Measurements from ENCODE around the gene PLCB2.

Gene PLCB2

GRCh38 chr15:40312370-40313158 is 4.8 kb upstream of the PLCB2 start:
- Histone ChIP-seq H3K27me3 (ENCODE audit: insufficient read depth, poor library complexity, severe bottlenecking) (no peaks in the 10 kb centered on the region), H3K4me1 (ENCODE audit: insufficient read depth, poor library complexity, severe bottlenecking) (peaks cover 23% of the 10 kb centered on the region), H3K36me3 (ENCODE audit: low read depth) (no peaks in the 10 kb centered on the region), H3K4me3 (ENCODE audit: severe bottlenecking) (no peak overlapping the region), H3K27ac (ENCODE audit: poor library complexity, severe bottlenecking) (no peak overlapping the region), H3K9me3 (ENCODE audit: severe bottlenecking) (no peaks in the 10 kb centered on the region)
- ATAC-seq (ENCODE audit: low read depth) (no peak), DNase-seq (ENCODE audit: low spot score) (peak; percentile 43)
- TF ChIP-seq CTCF (IDR thresholded peaks at IDR 0.05; ENCODE audit: poor library complexity, severe bottlenecking): no peak

GRCh38 chr15:40310993-40311392 is 3.3 kb upstream of the PLCB2 start:
- DNase-seq (ENCODE audit: low spot score) (peak; percentile 56), ATAC-seq (ENCODE audit: low read depth) (no peak)
- Histone ChIP-seq H3K27ac (ENCODE audit: poor library complexity, severe bottlenecking) (no peak overlapping the region), H3K27me3 (ENCODE audit: insufficient read depth, poor library complexity, severe bottlenecking) (no peaks in the 10 kb centered on the region), H3K9me3 (ENCODE audit: severe bottlenecking) (no peaks in the 10 kb centered on the region), H3K4me1 (ENCODE audit: insufficient read depth, poor library complexity, severe bottlenecking) (peaks cover 23% of the 10 kb centered on the region), H3K36me3 (ENCODE audit: low read depth) (no peaks in the 10 kb centered on the region), H3K4me3 (ENCODE audit: severe bottlenecking) (no peak overlapping the region)
- TF ChIP-seq CTCF (IDR thresholded peaks at IDR 0.05; ENCODE audit: poor library complexity, severe bottlenecking): no peak

GRCh38 chr15:40310001-40310959 is 2.5 kb upstream of the PLCB2 start:
- DNase-seq (ENCODE audit: low spot score) (peak; percentile 57), ATAC-seq (ENCODE audit: low read depth) (no peak)
- no peak overlapping the region for H3K27ac ChIP-seq (ENCODE audit: poor library complexity, severe bottlenecking)

GRCh38 chr15:40309344-40309862 is 1.7 kb upstream of the PLCB2 start:
- Histone ChIP-seq H3K4me1 (ENCODE audit: insufficient read depth, poor library complexity, severe bottlenecking) (peaks cover 12% of the 10 kb centered on the region), H3K36me3 (ENCODE audit: low read depth) (no peaks in the 10 kb centered on the region), H3K9me3 (ENCODE audit: severe bottlenecking) (no peaks in the 10 kb centered on the region), H3K27me3 (ENCODE audit: insufficient read depth, poor library complexity, severe bottlenecking) (no peaks in the 10 kb centered on the region), H3K4me3 (ENCODE audit: severe bottlenecking) (no peak overlapping the region), H3K27ac (ENCODE audit: poor library complexity, severe bottlenecking) (no peak overlapping the region)
- DNase-seq (ENCODE audit: low spot score) (peak; percentile 36), ATAC-seq (ENCODE audit: low read depth) (no peak)
- no peak for TF ChIP-seq CTCF (IDR thresholded peaks at IDR 0.05; ENCODE audit: poor library complexity, severe bottlenecking)

More at GRCh38 chr15:40310001-40310959, 2.5 kb upstream of the PLCB2 start:
- Histone ChIP-seq H3K27me3 (ENCODE audit: insufficient read depth, poor library complexity, severe bottlenecking) (no peaks in the 10 kb centered on the region), H3K4me1 (ENCODE audit: insufficient read depth, poor library complexity, severe bottlenecking) (peaks cover 20% of the 10 kb centered on the region), H3K36me3 (ENCODE audit: low read depth) (no peaks in the 10 kb centered on the region), H3K9me3 (ENCODE audit: severe bottlenecking) (no peaks in the 10 kb centered on the region), H3K4me3 (ENCODE audit: severe bottlenecking) (no peak overlapping the region)
- peak; percentile 81 for TF ChIP-seq CTCF (IDR thresholded peaks at IDR 0.05; ENCODE audit: poor library complexity, severe bottlenecking)

Data from RWPE2 (cell line).